NCI-H2171 treated with DMSO at 0.1 percent for 48 hours (cell line): ENCODE measurements around the gene CYGB.
A peak's percentile ranks its signal among the peaks of the same experiment; 100 is the strongest.

Source experiments
- DNase-seq: peaks from one replicate; lab custom pipeline; 2025; lab: John Stamatoyannopoulos, UW

The CYGB gene

GRCh38 chr17:76537578-76538280 lies at the start of gene CYGB:
TSS of gene CYGB (minus strand) at chr17:76537709. CDS start at chr17:76537542, 167 bp downstream.
- no peak for DNase-seq

GRCh38 chr17:76586741-76587487 lies 49.4 kb upstream of the CYGB start:
- peak; percentile 86 for DNase-seq

GRCh38 chr17:76585649-76586593 lies 48.4 kb upstream of the CYGB start, which contains the start of gene ST6GALNAC2:
TSS of gene ST6GALNAC2 (minus strand) at chr17:76585860. CDS start at chr17:76585808, 52 bp downstream.
- DNase-seq: peak; percentile 48

- no peak for DNase-seq
These were observed 47.6 kb upstream of the CYGB start for GRCh38 chr17:76585033-76585648.

- DNase-seq: peak; percentile 53
These were observed 47.0 kb upstream of the CYGB start for GRCh38 chr17:76584427-76585032.

- DNase-seq: peak; percentile 25
These were observed 45.2 kb upstream of the CYGB start for GRCh38 chr17:76582660-76583059.

GRCh38 chr17:76581515-76581914 lies 44.0 kb upstream of the CYGB start:
- DNase-seq: peak; percentile 86

GRCh38 chr17:76579281-76579680 lies 41.8 kb upstream of the CYGB start:
- no peak for DNase-seq

- DNase-seq: no peak
These were observed 40.9 kb upstream of the CYGB start for GRCh38 chr17:76578376-76578775.

GRCh38 chr17:76577876-76578275 lies 40.4 kb upstream of the CYGB start:
- no peak for DNase-seq

GRCh38 chr17:76576189-76576588 lies 38.7 kb upstream of the CYGB start:
- no peak for DNase-seq

GRCh38 chr17:76575570-76575969 lies 38.1 kb upstream of the CYGB start:
- DNase-seq: no peak

- no peak for DNase-seq
These were observed 36.7 kb upstream of the CYGB start for GRCh38 chr17:76574166-76574565.

GRCh38 chr17:76573096-76573495 lies 35.6 kb upstream of the CYGB start:
- no peak for DNase-seq

GRCh38 chr17:76572201-76572910 lies 34.8 kb upstream of the CYGB start:
- no peak for DNase-seq

GRCh38 chr17:76570877-76571471 lies 33.5 kb upstream of the CYGB start:
- DNase-seq: no peak

GRCh38 chr17:76570457-76570856 lies 32.9 kb upstream of the CYGB start:
- DNase-seq: no peak

GRCh38 chr17:76569607-76570279 lies 32.2 kb upstream of the CYGB start:
- no peak for DNase-seq

- no peak for DNase-seq
These were observed 31.3 kb upstream of the CYGB start for GRCh38 chr17:76568811-76569221.
